Activated T-cell treated with anti-CD3 and anti-CD28 coated beads for 48 hours (primary cell): ENCODE results near the gene EIF4G3.
"Not testable (repeated sequence)": the region's sequence is repeated elsewhere in the genome, so short reads cannot be mapped to it uniquely, and the experiment has no call there.

Source experiments
- DNase-seq: peaks from one replicate; pipeline ENCODE4 v3.0.0-alpha.2; 2020; ENCODE audit warnings: low read depth

The EIF4G3 gene

GRCh38 chr1:21066356-21067012 lies 110.2 kb downstream of the EIF4G3 start:
- DNase-seq: no peak

- no peak for DNase-seq
These were observed 110.8 kb downstream of the EIF4G3 start for GRCh38 chr1:21065851-21066250.

GRCh38 chr1:21064057-21064456 lies 112.6 kb downstream of the EIF4G3 start:
- no peak for DNase-seq

GRCh38 chr1:21060523-21060922 lies 116.2 kb downstream of the EIF4G3 start:
- DNase-seq: no peak

DNA sequence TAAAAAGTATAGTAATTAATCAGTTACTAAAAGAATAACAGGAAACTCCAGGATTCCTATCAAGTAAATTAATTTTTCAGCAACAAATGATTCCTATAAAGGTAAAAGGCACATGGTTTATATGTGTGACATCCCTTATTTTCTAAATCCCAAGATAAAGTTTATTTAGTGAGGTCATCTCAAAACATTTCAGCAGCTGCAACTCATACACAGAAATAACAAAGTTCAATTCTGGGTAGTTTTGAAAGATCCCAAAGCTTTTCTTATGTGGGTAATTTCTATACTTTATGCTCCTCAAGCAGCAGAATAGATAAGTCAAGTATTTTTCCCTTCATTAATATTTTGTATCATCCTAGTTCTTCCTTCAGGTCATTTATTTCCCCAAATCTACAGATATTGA lies 117.7 kb downstream of the EIF4G3 start:
- no peak for DNase-seq

- no peak for DNase-seq
These were observed 118.5 kb downstream of the EIF4G3 start for GRCh38 chr1:21058035-21058793.

GRCh38 chr1:21053189-21053928 lies 123.3 kb downstream of the EIF4G3 start:
- not testable (repeated sequence) for DNase-seq

GRCh38 chr1:21052034-21052433 lies 124.7 kb downstream of the EIF4G3 start:
- no peak for DNase-seq

DNA sequence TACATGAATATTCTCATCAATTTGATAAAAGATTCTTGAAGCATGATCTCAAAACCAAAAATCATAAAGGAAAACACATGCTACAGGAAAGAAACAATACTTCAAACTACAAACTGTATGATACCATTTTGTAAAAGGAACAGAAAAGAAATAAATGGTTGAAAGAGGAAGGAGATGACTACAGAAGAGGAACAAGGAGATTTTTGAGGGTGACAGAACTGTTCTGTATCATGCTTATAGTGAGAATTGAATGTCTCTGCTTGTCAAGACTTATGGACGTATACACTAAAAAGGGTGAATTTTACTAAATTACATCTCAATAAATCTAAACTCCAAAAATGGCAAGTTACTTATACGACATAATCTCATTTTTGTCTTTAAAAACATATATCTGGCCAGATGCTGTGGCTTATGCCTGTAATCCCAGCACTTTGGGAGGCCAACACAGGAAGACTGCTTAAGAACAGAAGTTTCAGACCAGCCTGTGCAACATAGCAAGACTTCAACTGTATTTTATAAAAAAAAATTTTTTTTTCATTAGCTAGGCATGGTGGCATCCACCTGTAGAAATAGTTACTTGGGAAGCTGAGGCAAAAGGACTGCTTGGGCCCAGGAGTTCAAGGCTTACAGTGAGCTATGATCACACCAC lies 125.4 kb downstream of the EIF4G3 start:
- DNase-seq: no peak

- no peak for DNase-seq
These were observed 126.7 kb downstream of the EIF4G3 start for GRCh38 chr1:21050031-21050430.

DNA sequence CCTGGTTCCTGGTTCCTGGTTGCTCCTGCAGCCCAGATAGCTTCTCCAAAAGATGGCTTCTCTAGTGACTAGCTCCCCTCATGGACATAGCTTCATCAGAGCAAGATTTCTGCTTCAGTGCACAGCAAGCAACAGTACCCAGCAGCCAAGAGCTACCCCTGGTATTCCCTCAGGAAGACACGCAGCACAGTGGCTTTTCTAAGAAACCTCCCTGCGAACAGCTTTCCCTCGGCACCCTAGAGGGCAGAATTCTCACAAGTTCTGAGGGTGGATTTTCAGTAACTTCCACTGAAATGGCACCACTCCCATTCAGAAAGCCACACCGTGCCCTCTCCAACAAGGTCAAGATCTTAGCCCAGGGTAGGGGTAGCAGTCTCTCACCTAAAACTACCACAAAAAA lies 128.2 kb downstream of the EIF4G3 start:
- DNase-seq: no peak

GRCh38 chr1:21046132-21046531 lies 130.6 kb downstream of the EIF4G3 start:
- DNase-seq: no peak

- no peak for DNase-seq
These were observed 131.3 kb downstream of the EIF4G3 start for GRCh38 chr1:21045351-21045750.

GRCh38 chr1:21042929-21043605 lies 133.6 kb downstream of the EIF4G3 start:
- DNase-seq: no peak

- DNase-seq: no peak
These were observed 135.2 kb downstream of the EIF4G3 start for GRCh38 chr1:21041541-21041940.

GRCh38 chr1:21037091-21037490 lies 139.6 kb downstream of the EIF4G3 start:
- DNase-seq: no peak

DNA sequence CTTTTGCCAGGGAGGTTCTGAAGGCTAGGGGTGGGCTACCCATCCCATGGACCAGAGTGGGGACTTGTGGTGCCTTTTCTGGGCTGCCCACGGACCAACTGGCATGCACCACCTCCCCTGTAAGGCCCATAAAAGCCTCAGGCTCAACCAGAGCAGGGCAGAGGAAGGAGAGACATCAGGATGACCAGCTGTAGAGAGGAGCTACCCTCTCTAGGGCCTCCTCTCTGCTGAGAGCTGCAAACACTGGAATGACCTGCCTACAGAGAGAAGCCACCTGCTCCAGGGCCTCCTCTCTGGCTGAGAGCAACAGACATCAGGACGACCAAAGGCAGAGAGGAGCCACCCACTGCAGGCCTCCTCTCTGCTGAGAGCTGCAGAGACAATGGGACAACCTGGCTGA lies 140.9 kb downstream of the EIF4G3 start:
- no peak for DNase-seq

GRCh38 chr1:21034725-21035628 lies 141.7 kb downstream of the EIF4G3 start:
- no peak for DNase-seq

- DNase-seq: no peak
These were observed 144.0 kb downstream of the EIF4G3 start for GRCh38 chr1:21032741-21033140.

DNA sequence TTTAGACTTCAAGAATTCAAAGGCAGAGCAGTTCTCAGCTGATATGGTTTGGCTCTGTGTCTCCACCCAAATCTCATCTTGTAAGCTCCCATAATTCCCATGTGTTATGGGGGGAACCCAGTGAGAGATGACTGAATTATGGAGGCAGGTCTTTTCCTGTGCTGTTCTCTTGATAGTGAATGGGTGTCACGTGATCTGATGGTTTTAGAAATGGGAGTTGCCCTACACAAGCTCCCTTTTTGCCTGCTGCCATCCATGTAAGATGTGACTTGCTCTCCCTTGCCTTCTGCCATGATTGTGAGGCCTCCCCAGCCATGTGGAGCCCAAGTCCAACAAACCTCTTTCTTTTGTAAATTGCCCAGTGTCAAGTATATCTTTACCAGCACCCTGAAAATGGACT lies 146.5 kb downstream of the EIF4G3 start:
- no peak for DNase-seq
